ENCODE results near the gene HSF4. TPM values are rescaled to one million over a fixed set of nuclear protein-coding genes. Genes with fewer than 3 reads are reported as not detected.
A peak's percentile ranks its signal among the peaks of the same experiment; 100 is the strongest.

Gene HSF4
- total and polyA plus RNA-seq, 5 donors: 29.7 to 92.2 (median 50.6) TPM

- ATAC-seq: no peak
These were observed 29.7 kb downstream of the HSF4 start for GRCh38 chr16:67194260-67194659.

GRCh38 chr16:67195676-67196075 is 31.1 kb downstream of the HSF4 start:
- WGBS: 74% methylated on average over 5 of the region's 5 CpGs
- DNase-seq (no peak), ATAC-seq (no peak)
- Histone ChIP-seq H3K27me3 (ENCODE audit: control insufficient read depth, insufficient read depth) (no peaks in the 10 kb centered on the region), H3K4me3 (ENCODE audit: low read length) (no peak overlapping the region), H3K9me3 (ENCODE audit: control insufficient read depth, low read length) (no peaks in the 10 kb centered on the region), H3K4me1 (ENCODE audit: control insufficient read depth, insufficient read depth, low read length) (peaks cover 5% of the 10 kb centered on the region), H3K27ac (ENCODE audit: low read length) (no peak overlapping the region)
- intact Hi-C loops (cut with DNase I): no loop called here

More at GRCh38 chr16:67194260-67194659, 29.7 kb downstream of the HSF4 start:
- DNase-seq: peak in 1 of 3 donors; percentile 49
- Histone ChIP-seq H3K27me3 (ENCODE audit: control insufficient read depth, insufficient read depth) (no peaks in the 10 kb centered on the region), H3K4me1 (ENCODE audit: control insufficient read depth, insufficient read depth, low read length) (peaks cover 5% of the 10 kb centered on the region), H3K27ac (ENCODE audit: low read length) (no peak overlapping the region), H3K9me3 (ENCODE audit: control insufficient read depth, low read length) (no peaks in the 10 kb centered on the region), H3K4me3 (ENCODE audit: low read length) (no peak overlapping the region)
- intact Hi-C loops (cut with DNase I): loop anchor here in 1 of 4 donors (5.0 kb wide), 1 partner anchor 33 kb away; the partner anchor contains the start of gene TMEM208
- 89% methylated on average over 6 of the region's 6 CpGs for WGBS

GRCh38 chr16:67196881-67197280 is 32.3 kb downstream of the HSF4 start:
- Histone ChIP-seq H3K27ac (ENCODE audit: low read length) (no peak overlapping the region), H3K4me1 (ENCODE audit: control insufficient read depth, insufficient read depth, low read length) (peaks cover 4% of the 10 kb centered on the region), H3K9me3 (ENCODE audit: control insufficient read depth, low read length) (no peaks in the 10 kb centered on the region), H3K4me3 (ENCODE audit: low read length) (no peak overlapping the region), H3K27me3 (ENCODE audit: control insufficient read depth, insufficient read depth) (no peaks in the 10 kb centered on the region)
- DNase-seq (no peak), ATAC-seq (no peak)
- WGBS: 90% methylated on average over 1 of the region's 1 CpG
- intact Hi-C loops (cut with DNase I): no loop called here

- 68% methylated on average over 6 of the region's 6 CpGs for WGBS
These were observed 33.2 kb downstream of the HSF4 start for GRCh38 chr16:67197704-67198103.

GRCh38 chr16:67198238-67198734 is 33.7 kb downstream of the HSF4 start:
- H3K4me1 ChIP-seq (ENCODE audit: control insufficient read depth, insufficient read depth, low read length): no peaks in the 10 kb centered on the region
- H3K27me3 ChIP-seq (ENCODE audit: control insufficient read depth, insufficient read depth): no peaks in the 10 kb centered on the region
- intact Hi-C loops (cut with DNase I): no loop called here
- no peaks in the 10 kb centered on the region for H3K9me3 ChIP-seq (ENCODE audit: control insufficient read depth, low read length)
- ATAC-seq: peak; percentile 36 to 40
- WGBS: 46% methylated on average over 12 of the region's 12 CpGs
- no peak overlapping the region for H3K4me3 ChIP-seq (ENCODE audit: low read length)
- no peak overlapping the region for H3K27ac ChIP-seq (ENCODE audit: low read length)
- peak; percentile 52 to 77 (median 76) for DNase-seq

More at GRCh38 chr16:67197704-67198103, 33.2 kb downstream of the HSF4 start:
- intact Hi-C loops (cut with DNase I): no loop called here
- no peak overlapping the region for H3K27ac ChIP-seq (ENCODE audit: low read length)
- ATAC-seq: no peak
- peaks cover 4% of the 10 kb centered on the region for H3K4me1 ChIP-seq (ENCODE audit: control insufficient read depth, insufficient read depth, low read length)
- H3K4me3 ChIP-seq (ENCODE audit: low read length): no peak overlapping the region
- H3K27me3 ChIP-seq (ENCODE audit: control insufficient read depth, insufficient read depth): no peaks in the 10 kb centered on the region
- DNase-seq: no peak
- no peaks in the 10 kb centered on the region for H3K9me3 ChIP-seq (ENCODE audit: control insufficient read depth, low read length)

GRCh38 chr16:67199011-67199807 is 34.7 kb downstream of the HSF4 start, which contains the start of gene ELMO3:
TSS of gene ELMO3 (plus strand) at chr16:67199131. CDS start at chr16:67199327, 196 bp downstream.
- peak; percentile 17 to 20 for ATAC-seq
- H3K9me3 ChIP-seq (ENCODE audit: control insufficient read depth, low read length): no peaks in the 10 kb centered on the region
- no peak within 1 kb of the TSS for H3K27ac ChIP-seq (ENCODE audit: low read length)
- no peaks in the 10 kb centered on the region for H3K4me1 ChIP-seq (ENCODE audit: control insufficient read depth, insufficient read depth, low read length)
- 48% methylated on average over 61 of the region's 61 CpGs for WGBS
- H3K4me3 ChIP-seq (ENCODE audit: low read length): no peak within 1 kb of the TSS
- peak in 2 of 3 donors; percentile 60 to 75 for DNase-seq
- H3K27me3 ChIP-seq (ENCODE audit: control insufficient read depth, insufficient read depth): no peaks in the 10 kb centered on the region
- intact Hi-C loops (cut with DNase I): no loop called here

GRCh38 chr16:67199808-67200198 is 35.3 kb downstream of the HSF4 start:
- DNase-seq (peak in 1 of 3 donors; percentile 57), ATAC-seq (no peak)
- 43% methylated on average over 22 of the region's 22 CpGs for WGBS
- H3K9me3 ChIP-seq (ENCODE audit: control insufficient read depth, low read length): no peaks in the 10 kb centered on the region
- no peak overlapping the region for H3K4me3 ChIP-seq (ENCODE audit: low read length)
- H3K27me3 ChIP-seq (ENCODE audit: control insufficient read depth, insufficient read depth): no peaks in the 10 kb centered on the region
- no peak overlapping the region for H3K27ac ChIP-seq (ENCODE audit: low read length)
- intact Hi-C loops (cut with DNase I): no loop called here
- H3K4me1 ChIP-seq (ENCODE audit: control insufficient read depth, insufficient read depth, low read length): no peaks in the 10 kb centered on the region

- DNase-seq: peak in 2 of 3 donors; percentile 23 to 61
These were observed 35.9 kb downstream of the HSF4 start for GRCh38 chr16:67200491-67200890.

GRCh38 chr16:67201411-67202345 is 37.1 kb downstream of the HSF4 start:
- Histone ChIP-seq H3K4me1 (ENCODE audit: control insufficient read depth, insufficient read depth, low read length) (no peaks in the 10 kb centered on the region), H3K27me3 (ENCODE audit: control insufficient read depth, insufficient read depth) (no peaks in the 10 kb centered on the region), H3K27ac (ENCODE audit: low read length) (no peak overlapping the region), H3K9me3 (ENCODE audit: control insufficient read depth, low read length) (no peaks in the 10 kb centered on the region), H3K4me3 (ENCODE audit: low read length) (no peak overlapping the region)
- DNase-seq: peak in 1 of 3 donors; percentile 61
- WGBS: 94% methylated on average over 40 of the region's 40 CpGs
- ATAC-seq: no peak
- intact Hi-C loops (cut with DNase I): no loop called here

More at GRCh38 chr16:67200491-67200890, 35.9 kb downstream of the HSF4 start:
- Histone ChIP-seq H3K4me3 (ENCODE audit: low read length) (no peak overlapping the region), H3K4me1 (ENCODE audit: control insufficient read depth, insufficient read depth, low read length) (no peaks in the 10 kb centered on the region), H3K27me3 (ENCODE audit: control insufficient read depth, insufficient read depth) (no peaks in the 10 kb centered on the region), H3K9me3 (ENCODE audit: control insufficient read depth, low read length) (no peaks in the 10 kb centered on the region), H3K27ac (ENCODE audit: low read length) (no peak overlapping the region)
- 88% methylated on average over 8 of the region's 8 CpGs for WGBS
- ATAC-seq: no peak
- intact Hi-C loops (cut with DNase I): no loop called here

- 91% methylated on average over 12 of the region's 12 CpGs for WGBS
- no peak overlapping the region for H3K4me3 ChIP-seq (ENCODE audit: low read length)
- H3K27ac ChIP-seq (ENCODE audit: low read length): no peak overlapping the region
- peak in 1 of 3 donors; percentile 37 for DNase-seq
- no peaks in the 10 kb centered on the region for H3K9me3 ChIP-seq (ENCODE audit: control insufficient read depth, low read length)
- no peaks in the 10 kb centered on the region for H3K27me3 ChIP-seq (ENCODE audit: control insufficient read depth, insufficient read depth)
- no peak for ATAC-seq
- intact Hi-C loops (cut with DNase I): no loop called here
- no peaks in the 10 kb centered on the region for H3K4me1 ChIP-seq (ENCODE audit: control insufficient read depth, insufficient read depth, low read length)
These were observed 37.9 kb downstream of the HSF4 start for GRCh38 chr16:67202426-67202825.

All from right cardiac atrium (tissue), 5 donors.